Loucy (cell line): ENCODE results near the gene TOX3.

Experiments used
- H2AFZ ChIP-seq: fragments of 200-600 bp; sonication (generic); 2 replicates; pipeline ENCODE4 v1.6.0; 2016; ENCODE audit warnings: antibody characterized with exemption, mild to moderate bottlenecking, low read length, moderate library complexity
- H3F3A ChIP-seq: fragments of 200-600 bp; 2 replicates; pipeline ENCODE4 v1.6.0; 2016; ENCODE audit warnings: antibody characterized with exemption, low read depth, mild to moderate bottlenecking
- H3K27me3 ChIP-seq: fragments of 200-600 bp; sonication (generic); 2 replicates; pipeline ENCODE4 v1.6.1; 2014; ENCODE audit warnings: low read length, mild to moderate bottlenecking; ENCODE audit not compliant: insufficient read depth, poor library complexity, severe bottlenecking
- H3K36me3 ChIP-seq: fragments of 200-600 bp; sonication (generic); 2 replicates; pipeline ENCODE4 v1.6.1; 2016; ENCODE audit warnings: low read length; ENCODE audit not compliant: insufficient read depth
- H3K4me1 ChIP-seq: fragments of 200-600 bp; sonication (generic); 2 replicates; pipeline ENCODE4 v1.5.1; 2014; ENCODE audit warnings: low read length, mild to moderate bottlenecking; ENCODE audit not compliant: insufficient read depth, poor library complexity, severe bottlenecking
- H3K4me2 ChIP-seq: fragments of 200-600 bp; sonication (generic); 2 replicates; pipeline ENCODE4 v1.6.0; 2014; ENCODE audit warnings: antibody characterized with exemption, low read length, low read depth, mild to moderate bottlenecking; ENCODE audit not compliant: poor library complexity, severe bottlenecking
- H3K4me3 ChIP-seq: fragments of 200-600 bp; sonication (generic); 2 replicates; pipeline ENCODE4 v1.5.1; 2014; ENCODE audit warnings: low read length, mild to moderate bottlenecking, mixed read lengths; ENCODE audit not compliant: poor library complexity, severe bottlenecking
- H3K79me2 ChIP-seq: fragments of 200-600 bp; sonication (generic); 2 replicates; pipeline ENCODE4 v1.6.1; 2014; ENCODE audit warnings: low read length; ENCODE audit not compliant: insufficient read depth
- H3K9ac ChIP-seq: fragments of 200-600 bp; sonication (generic); 2 replicates; pipeline ENCODE4 v1.6.0; 2014; ENCODE audit warnings: mild to moderate bottlenecking, low read depth, low read length, moderate library complexity; ENCODE audit not compliant: poor library complexity, severe bottlenecking
- H3K9me2 ChIP-seq: fragments of 200-600 bp; sonication (generic); replicated peaks from 2 replicates; pipeline ENCODE4 v1.6.1; 2016; ENCODE audit warnings: low read depth, low read length, mixed read lengths
- H3K9me3 ChIP-seq: fragments of 200-600 bp; sonication (generic); 2 replicates; pipeline ENCODE4 v1.6.1; 2014; ENCODE audit warnings: mild to moderate bottlenecking, antibody characterized with exemption, low read length, low read depth; ENCODE audit not compliant: insufficient read depth
- H4K20me1 ChIP-seq: fragments of 200-600 bp; sonication (generic); 2 replicates; pipeline ENCODE4 v1.6.0; 2014; ENCODE audit warnings: antibody characterized with exemption, low read length, mild to moderate bottlenecking; ENCODE audit not compliant: insufficient read depth, poor library complexity, severe bottlenecking
- EZH2phosphoT487 ChIP-seq: fragments of 200-600 bp; IDR thresholded peaks from 2 replicates; pipeline ENCODE4 v1.6.1; 2018; ENCODE audit warnings: antibody characterized with exemption, mild to moderate bottlenecking, moderate library complexity, borderline replicate concordance
- TF ChIP-seq, protein P1 (sequence below): fragments of 200-600 bp; sonication (generic); conservative IDR thresholded peaks from 2 replicates; pipeline ENCODE4 v1.5.1; 2014; ENCODE audit warnings: mild to moderate bottlenecking, antibody characterized with exemption, low read length

TOX3 gene

DNA sequence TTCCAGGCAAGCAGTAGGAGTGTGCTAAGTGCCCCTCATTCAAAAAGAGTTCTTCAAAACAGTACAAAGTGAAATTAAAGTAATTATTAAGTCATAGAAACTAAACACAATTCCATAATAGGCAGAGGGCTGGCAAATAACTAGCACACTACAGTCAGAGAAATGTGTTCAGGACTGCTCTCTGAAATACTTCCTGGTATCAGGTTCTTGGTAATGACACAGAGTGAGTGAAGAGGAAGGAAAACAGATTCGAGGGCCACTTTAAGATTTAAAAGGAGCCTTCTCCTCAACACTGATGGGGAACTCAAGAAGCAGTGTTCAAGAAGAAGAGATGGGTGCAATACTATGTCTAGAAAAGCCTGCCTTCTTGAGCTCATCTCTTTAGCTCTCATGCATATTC lies 139.2 kb downstream of the TOX3 start:
- Histone ChIP-seq H3K4me2 (no peak overlapping the region), H3F3A (no peaks in the 10 kb centered on the region), H3K9me2 (no peaks in the 10 kb centered on the region), H3K4me1 (no peaks in the 10 kb centered on the region), H3K36me3 (no peaks in the 10 kb centered on the region), H3K4me3 (no peak overlapping the region), H3K27me3 (no peaks in the 10 kb centered on the region), H3K9ac (no peak overlapping the region), H4K20me1 (no peaks in the 10 kb centered on the region), H3K9me3 (no peaks in the 10 kb centered on the region), H3K79me2 (no peaks in the 10 kb centered on the region), H2AFZ (no peak overlapping the region)
- TF ChIP-seq, protein P1, sequence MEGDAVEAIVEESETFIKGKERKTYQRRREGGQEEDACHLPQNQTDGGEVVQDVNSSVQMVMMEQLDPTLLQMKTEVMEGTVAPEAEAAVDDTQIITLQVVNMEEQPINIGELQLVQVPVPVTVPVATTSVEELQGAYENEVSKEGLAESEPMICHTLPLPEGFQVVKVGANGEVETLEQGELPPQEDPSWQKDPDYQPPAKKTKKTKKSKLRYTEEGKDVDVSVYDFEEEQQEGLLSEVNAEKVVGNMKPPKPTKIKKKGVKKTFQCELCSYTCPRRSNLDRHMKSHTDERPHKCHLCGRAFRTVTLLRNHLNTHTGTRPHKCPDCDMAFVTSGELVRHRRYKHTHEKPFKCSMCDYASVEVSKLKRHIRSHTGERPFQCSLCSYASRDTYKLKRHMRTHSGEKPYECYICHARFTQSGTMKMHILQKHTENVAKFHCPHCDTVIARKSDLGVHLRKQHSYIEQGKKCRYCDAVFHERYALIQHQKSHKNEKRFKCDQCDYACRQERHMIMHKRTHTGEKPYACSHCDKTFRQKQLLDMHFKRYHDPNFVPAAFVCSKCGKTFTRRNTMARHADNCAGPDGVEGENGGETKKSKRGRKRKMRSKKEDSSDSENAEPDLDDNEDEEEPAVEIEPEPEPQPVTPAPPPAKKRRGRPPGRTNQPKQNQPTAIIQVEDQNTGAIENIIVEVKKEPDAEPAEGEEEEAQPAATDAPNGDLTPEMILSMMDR, result no peak
- no peak for TF ChIP-seq EZH2phosphoT487

DNA sequence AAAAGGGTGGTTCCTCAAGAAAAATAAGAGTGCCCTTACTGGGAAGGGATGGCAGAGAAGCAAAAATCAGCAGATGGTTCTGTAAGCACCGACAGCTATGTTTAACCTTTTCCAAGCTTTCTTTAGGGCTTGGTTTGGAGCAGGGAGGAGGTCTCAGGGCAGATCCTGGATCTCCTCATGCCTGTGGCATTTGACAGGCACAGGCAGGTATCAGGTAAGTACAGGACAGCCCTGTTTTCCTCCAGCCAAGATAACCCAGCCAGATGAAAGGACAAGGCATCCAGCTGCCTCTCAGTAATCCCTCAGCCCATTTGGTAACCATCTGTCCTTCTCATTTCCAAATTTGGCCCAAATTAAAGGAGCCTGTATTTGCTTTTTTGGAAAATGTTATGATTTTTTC lies 141.5 kb downstream of the TOX3 start:
- TF ChIP-seq EZH2phosphoT487, result no peak
- TF ChIP-seq, protein P1, result no peak

DNA sequence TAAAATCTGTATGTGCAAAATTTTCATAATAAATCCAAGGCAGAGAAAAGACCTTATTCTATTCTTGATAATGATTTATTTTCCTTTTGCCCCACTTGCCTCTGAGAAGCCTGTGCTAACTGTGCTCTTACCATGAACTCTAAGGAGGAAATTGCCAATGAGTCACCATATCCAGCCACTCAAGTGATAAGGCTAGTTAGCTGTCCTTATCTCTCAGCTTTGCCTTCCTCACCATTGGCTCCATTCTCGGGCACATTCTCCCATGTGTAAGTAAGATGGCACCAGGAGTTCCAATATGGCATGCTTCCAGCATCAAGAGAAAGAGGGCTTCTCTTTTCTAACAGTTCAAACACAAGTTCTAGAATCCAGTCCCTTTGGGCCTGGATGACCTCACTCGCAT lies 142.4 kb downstream of the TOX3 start:
- Histone ChIP-seq H3K4me3 (no peak overlapping the region), H4K20me1 (no peaks in the 10 kb centered on the region), H3K27me3 (no peaks in the 10 kb centered on the region), H3K4me2 (no peak overlapping the region), H3K36me3 (no peaks in the 10 kb centered on the region), H3K9ac (no peak overlapping the region), H2AFZ (no peak overlapping the region), H3K9me2 (no peaks in the 10 kb centered on the region), H3K79me2 (no peaks in the 10 kb centered on the region), H3F3A (no peaks in the 10 kb centered on the region), H3K9me3 (no peaks in the 10 kb centered on the region), H3K4me1 (no peaks in the 10 kb centered on the region)
- TF ChIP-seq EZH2phosphoT487, result no peak
- TF ChIP-seq, protein P1, result no peak

More for the DNA sequence above, 141.5 kb downstream of the TOX3 start:
- H3K36me3 ChIP-seq, result no peaks in the 10 kb centered on the region
- no peaks in the 10 kb centered on the region for H3K9me2 ChIP-seq
- no peaks in the 10 kb centered on the region for H3K27me3 ChIP-seq
- no peaks in the 10 kb centered on the region for H3K79me2 ChIP-seq
- H2AFZ ChIP-seq, result no peak overlapping the region
- no peak overlapping the region for H3K9ac ChIP-seq
- no peak overlapping the region for H3K4me2 ChIP-seq
- no peaks in the 10 kb centered on the region for H3F3A ChIP-seq
- no peaks in the 10 kb centered on the region for H4K20me1 ChIP-seq
- no peaks in the 10 kb centered on the region for H3K4me1 ChIP-seq
- H3K9me3 ChIP-seq, result no peaks in the 10 kb centered on the region
- H3K4me3 ChIP-seq, result no peak overlapping the region
